HFFc6 (cell line): ENCODE results near the gene FBXO24. TPM values are rescaled to one million over a fixed set of nuclear protein-coding genes. Genes with fewer than 3 reads are reported as not detected.

Experiments used
- DNase-seq: peaks from one replicate; pipeline ENCODE4 v3.0.0-alpha.2; 2018
- H3K27ac Mint-ChIP-seq: 2 replicates; pipeline ENCODE4 v1.8.0; 2020; ENCODE audit warnings: mild to moderate bottlenecking, mixed read lengths
- H3K27me3 Mint-ChIP-seq: 2 replicates; pipeline ENCODE4 v1.8.0; 2021; ENCODE audit warnings: mild to moderate bottlenecking, moderate library complexity, mixed read lengths; ENCODE audit not compliant: insufficient read depth
- H3K36me3 Mint-ChIP-seq: 2 replicates; pipeline ENCODE4 v1.8.0; 2021; ENCODE audit warnings: low read depth, mixed read lengths
- H3K4me1 Mint-ChIP-seq: 2 replicates; pipeline ENCODE4 v1.8.0; 2020; ENCODE audit warnings: low read depth, mixed read lengths
- H3K4me3 Mint-ChIP-seq: 2 replicates; pipeline ENCODE4 v1.8.0; 2020; ENCODE audit warnings: mild to moderate bottlenecking, moderate library complexity, mixed read lengths
- H3K9me3 Mint-ChIP-seq: 2 replicates; pipeline ENCODE4 v1.8.0; 2020; ENCODE audit warnings: mild to moderate bottlenecking, mixed read lengths
- total RNA-seq, 6 experiments: library from RNA; stranded (reverse); fragmentation: NEBNext Ultra II Directional; extraction: Animal tissue kit (Norgen Biotek cat#: 25700); gene quantifications; 2 replicates in 1 of 6; 3 replicates in 5 of 6; pipeline ENCODE4 v1.2.3, GENCODE V29; 2021
- TF ChIP-seq, protein P1 (sequence below): fragments of 200-600 bp; sonication (generic); IDR thresholded peaks from 2 replicates; pipeline ENCODE4 v1.5.0; 2021; ENCODE audit warnings: antibody characterized with exemption, mild to moderate bottlenecking

The FBXO24 gene
- total RNA-seq, 6 experiments from 2014 or later: 0.20 to 0.47 (median 0.28) TPM

DNA sequence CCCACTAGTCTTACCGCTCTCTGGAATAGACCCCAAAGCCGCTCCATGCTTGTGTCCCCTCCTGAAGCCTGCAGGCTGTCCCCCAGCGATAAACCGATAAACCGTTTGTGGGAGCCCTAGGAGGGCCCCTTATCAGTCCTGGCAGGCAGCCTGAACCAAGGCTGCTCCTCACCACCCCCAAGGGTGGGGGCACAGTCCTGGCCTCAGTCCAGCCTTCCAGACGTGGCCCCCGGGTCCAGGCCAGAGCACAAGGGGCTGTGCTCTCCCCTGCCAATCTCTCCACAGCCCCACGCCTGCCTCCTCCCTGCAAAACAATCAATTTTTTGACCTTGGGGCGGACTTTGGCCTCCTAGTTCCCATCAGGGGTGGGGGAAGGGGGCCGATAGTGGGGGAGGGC lies 55.3 kb downstream of the FBXO24 start, which contains the start of gene TFR2:
Gene TFR2, minus strand, starts transcription at position 90 of the 397 bp plus-strand sequence. Its CDS starts 43 bp downstream, at position 47.
- H3K27me3 Mint-ChIP-seq: peaks cover 30% of the 10 kb centered on the region
- no peaks in the 10 kb centered on the region for H3K9me3 Mint-ChIP-seq
- H3K27ac Mint-ChIP-seq: no peak within 1 kb of the TSS
- H3K4me3 Mint-ChIP-seq: no peak within 1 kb of the TSS
- no peak for DNase-seq
- TF ChIP-seq, protein P1, sequence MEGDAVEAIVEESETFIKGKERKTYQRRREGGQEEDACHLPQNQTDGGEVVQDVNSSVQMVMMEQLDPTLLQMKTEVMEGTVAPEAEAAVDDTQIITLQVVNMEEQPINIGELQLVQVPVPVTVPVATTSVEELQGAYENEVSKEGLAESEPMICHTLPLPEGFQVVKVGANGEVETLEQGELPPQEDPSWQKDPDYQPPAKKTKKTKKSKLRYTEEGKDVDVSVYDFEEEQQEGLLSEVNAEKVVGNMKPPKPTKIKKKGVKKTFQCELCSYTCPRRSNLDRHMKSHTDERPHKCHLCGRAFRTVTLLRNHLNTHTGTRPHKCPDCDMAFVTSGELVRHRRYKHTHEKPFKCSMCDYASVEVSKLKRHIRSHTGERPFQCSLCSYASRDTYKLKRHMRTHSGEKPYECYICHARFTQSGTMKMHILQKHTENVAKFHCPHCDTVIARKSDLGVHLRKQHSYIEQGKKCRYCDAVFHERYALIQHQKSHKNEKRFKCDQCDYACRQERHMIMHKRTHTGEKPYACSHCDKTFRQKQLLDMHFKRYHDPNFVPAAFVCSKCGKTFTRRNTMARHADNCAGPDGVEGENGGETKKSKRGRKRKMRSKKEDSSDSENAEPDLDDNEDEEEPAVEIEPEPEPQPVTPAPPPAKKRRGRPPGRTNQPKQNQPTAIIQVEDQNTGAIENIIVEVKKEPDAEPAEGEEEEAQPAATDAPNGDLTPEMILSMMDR: no peak
- H3K4me1 Mint-ChIP-seq: no peaks in the 10 kb centered on the region
- H3K36me3 Mint-ChIP-seq: no peaks in the 10 kb centered on the region

DNA sequence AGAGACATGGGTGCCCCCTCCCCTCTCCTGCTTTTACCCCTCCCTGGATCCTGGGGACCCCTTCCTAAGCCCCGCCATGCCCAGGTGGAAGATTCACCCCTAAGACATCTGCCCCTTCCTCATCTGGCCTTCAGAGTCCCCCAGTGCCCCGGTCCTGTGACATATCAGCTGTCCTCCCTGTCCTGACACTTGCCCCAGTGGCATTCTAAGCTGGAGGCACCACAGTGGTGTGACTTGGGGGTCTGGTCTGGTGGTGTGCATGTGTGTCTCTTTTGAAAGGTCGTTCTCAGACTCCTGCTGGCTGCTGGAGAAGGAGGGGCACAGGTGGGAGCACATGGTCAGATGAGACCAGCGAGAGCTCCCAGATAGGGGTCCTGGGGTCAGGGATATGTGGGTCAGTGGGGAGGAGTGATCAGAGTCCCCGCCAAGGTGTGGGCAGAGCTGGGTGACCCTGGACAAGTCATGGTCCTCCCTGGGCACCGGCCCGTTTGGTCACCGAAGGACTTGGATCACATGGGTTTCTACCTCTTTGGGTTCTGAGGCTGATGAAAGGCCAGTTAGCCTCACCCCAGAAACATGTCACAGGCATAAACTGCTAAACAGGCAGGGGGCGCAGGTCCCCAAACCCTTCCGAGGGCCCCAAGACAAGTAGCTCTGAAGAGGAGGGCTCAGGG lies 55.9 kb downstream of the FBXO24 start:
- Mint-ChIP-seq H3K4me1 (no peaks in the 10 kb centered on the region), H3K9me3 (no peaks in the 10 kb centered on the region), H3K4me3 (no peak overlapping the region), H3K27me3 (peaks cover 34% of the 10 kb centered on the region), H3K27ac (no peak overlapping the region), H3K36me3 (no peaks in the 10 kb centered on the region)
- TF ChIP-seq, protein P1: no peak
- no peak for DNase-seq

DNA sequence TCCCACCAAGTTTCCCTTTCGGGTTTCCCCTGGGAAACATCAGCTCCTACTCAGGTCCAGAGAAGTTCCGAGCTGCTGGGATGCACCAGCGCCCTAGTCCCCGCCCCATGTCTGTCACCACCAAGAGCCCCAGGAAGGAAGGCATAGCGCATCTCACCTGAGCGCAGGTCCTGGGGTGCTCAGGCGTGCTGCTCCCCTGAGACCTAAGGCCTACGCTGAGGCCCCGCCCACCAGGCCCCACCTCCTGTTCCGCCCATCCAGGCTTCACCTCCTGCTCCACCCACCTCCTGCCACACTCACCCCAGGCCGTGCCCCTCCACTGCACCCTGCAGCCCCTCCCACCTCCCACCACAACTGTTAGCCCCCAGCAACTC lies 56.4 kb downstream of the FBXO24 start:
- H3K4me3 Mint-ChIP-seq: no peak overlapping the region
- TF ChIP-seq, protein P1: no peak
- H3K27me3 Mint-ChIP-seq: peaks cover 34% of the 10 kb centered on the region
- no peaks in the 10 kb centered on the region for H3K36me3 Mint-ChIP-seq
- no peaks in the 10 kb centered on the region for H3K4me1 Mint-ChIP-seq
- DNase-seq: no peak
- H3K27ac Mint-ChIP-seq: no peak overlapping the region
- H3K9me3 Mint-ChIP-seq: no peaks in the 10 kb centered on the region

DNA sequence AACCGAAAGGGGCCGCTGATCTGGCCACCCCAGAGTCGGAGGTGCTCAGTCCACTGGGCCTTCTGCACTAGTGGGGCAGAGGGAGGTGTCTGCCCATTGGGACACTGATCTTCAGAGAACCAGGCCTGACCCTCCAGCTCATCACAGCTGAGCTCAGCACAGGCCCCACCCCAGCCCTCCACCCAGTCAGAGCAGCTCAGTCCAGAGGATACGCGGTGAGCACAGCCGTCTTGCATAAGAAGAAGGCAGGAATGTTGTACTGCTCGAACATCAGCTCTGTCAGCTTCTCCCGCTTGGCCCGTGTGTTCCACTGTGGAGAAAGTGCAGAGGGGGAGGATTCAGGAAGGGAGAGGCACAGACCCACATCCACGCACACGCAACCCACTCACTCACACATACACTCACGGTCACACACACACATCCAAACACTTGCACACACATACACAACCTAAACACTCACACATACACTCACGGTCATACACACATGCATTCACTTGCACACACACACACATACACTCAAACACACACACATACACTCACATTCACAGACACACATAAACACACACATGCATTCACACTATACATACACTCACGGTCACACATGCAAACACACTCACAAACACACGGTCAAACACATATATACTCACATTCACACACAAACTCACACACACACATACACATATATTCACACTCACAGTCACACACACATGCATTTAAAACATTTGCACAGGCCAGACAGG lies 63.9 kb downstream of the FBXO24 start:
- Mint-ChIP-seq H3K4me3 (no peak overlapping the region), H3K27me3 (peaks cover 25% of the 10 kb centered on the region), H3K9me3 (no peaks in the 10 kb centered on the region), H3K27ac (no peak overlapping the region), H3K36me3 (no peaks in the 10 kb centered on the region), H3K4me1 (no peaks in the 10 kb centered on the region)
- DNase-seq: no peak
- TF ChIP-seq, protein P1: no peak

Other genes with a start within 250 kb of the FBXO24 start
- gene PILRB, start 228.2 kb upstream of the FBXO24 start, total RNA-seq: 10 to 100 TPM in 4 of 6 experiments, 1 to 10 TPM in 2; 7.0 to 12.6 (median 10.6) TPM
- gene PILRA, start 212.8 kb upstream of the FBXO24 start, total RNA-seq: under 1 TPM in 4 of 6 experiments, not detected in 2; 0.30 to 0.34 (median 0.31) TPM
- gene ZCWPW1, start 157.6 kb upstream of the FBXO24 start, total RNA-seq: 1 to 10 TPM in 4 of 6 experiments, under 1 TPM in 2; 0.55 to 1.7 (median 1.2) TPM
- gene MEPCE, start 156.5 kb upstream of the FBXO24 start, total RNA-seq: 10 to 100 TPM; 38.7 to 42.9 (median 41.2) TPM
- gene PPP1R35, start 149.8 kb upstream of the FBXO24 start, total RNA-seq: 10 to 100 TPM; 22.9 to 33.6 (median 26.5) TPM
- 1 to 10 TPM in 3 of 6 experiments, under 1 TPM in 3; 0.66 to 1.6 (median 1.0) TPM for gene SPACDR, start 122.1 kb upstream of the FBXO24 start, total RNA-seq
- gene TSC22D4, start 107.1 kb upstream of the FBXO24 start, total RNA-seq: 10 to 100 TPM; 50.6 to 54.5 (median 51.7) TPM
- gene NYAP1, start 102.4 kb upstream of the FBXO24 start, total RNA-seq: under 1 TPM; 0.50 to 0.99 (median 0.86) TPM
- gene AGFG2, start 47.1 kb upstream of the FBXO24 start, total RNA-seq: 10 to 100 TPM; 14.4 to 21.4 (median 18.9) TPM
- gene SAP25, start 12.4 kb upstream of the FBXO24 start, total RNA-seq: under 1 TPM in 3 of 6 experiments, not detected in 3; 0.40 to 0.87 (median 0.55) TPM
- 10 to 100 TPM; 34.7 to 40.6 (median 38.5) TPM for gene LRCH4, start 199 bp upstream of the FBXO24 start, total RNA-seq
- gene PCOLCE, start 16.0 kb downstream of the FBXO24 start, total RNA-seq: 100 to 1,000 TPM; 291 to 396 (median 388) TPM
- gene MOSPD3, start 26.2 kb downstream of the FBXO24 start, total RNA-seq: 10 to 100 TPM; 14.6 to 19.0 (median 17.4) TPM
- 1 to 10 TPM in 1 of 6 experiments, under 1 TPM in 3, not detected in 2; 0.16 to 1.1 (median 0.27) TPM for gene TFR2, start 55.2 kb downstream of the FBXO24 start, total RNA-seq
- gene ACTL6B, start 70.1 kb downstream of the FBXO24 start, total RNA-seq: not detected
- 100 to 1,000 TPM; 301 to 369 (median 322) TPM for gene GNB2, start 87.4 kb downstream of the FBXO24 start, total RNA-seq
- 10 to 100 TPM; 17.7 to 21.8 (median 19.2) TPM for gene GIGYF1, start 107.9 kb downstream of the FBXO24 start, total RNA-seq
- gene POP7, start 119.8 kb downstream of the FBXO24 start, total RNA-seq: 10 to 100 TPM; 30.2 to 42.2 (median 34.4) TPM
- not detected for gene EPO, start 134.1 kb downstream of the FBXO24 start, total RNA-seq
- not detected for gene ZAN, start 147.3 kb downstream of the FBXO24 start, total RNA-seq
- 1 to 10 TPM; 3.8 to 10.0 (median 4.6) TPM for gene EPHB4, start 241.2 kb downstream of the FBXO24 start, total RNA-seq